Activated naive CD4-positive, alpha-beta T cell treated with anti-CD3 and anti-CD28 coated beads for 36 hours (primary cell): Measurements from ENCODE around the gene TAT. TPM values are rescaled to one million over a fixed set of nuclear protein-coding genes. Genes with fewer than 3 reads are reported as not detected.
"Not testable (repeated sequence)": the region's sequence is repeated elsewhere in the genome, so short reads cannot be mapped to it uniquely, and the experiment has no call there.

ENCODE experiments used
- CTCF ChIA-PET: fragments of 350-600 bp; sonication (Branson Sonifier 250); formaldehyde crosslinking; loops from one replicate; lab custom pipeline; 2021; ENCODE audit warnings: antibody characterized with exemption; lab: Charles Lee
- DNase-seq: peaks from one replicate; pipeline ENCODE4 v3.0.0-alpha.2; 2020
- H3K27ac Mint-ChIP-seq: one replicate; pipeline ENCODE4 v1.8.0; 2021; ENCODE audit warnings: mild to moderate bottlenecking, mixed read lengths
- H3K27me3 Mint-ChIP-seq: one replicate; pipeline ENCODE4 v1.8.0; 2021; ENCODE audit warnings: low read depth, mixed read lengths
- H3K36me3 Mint-ChIP-seq: one replicate; pipeline ENCODE4 v1.8.0; 2021; ENCODE audit warnings: low read depth, mixed read lengths
- H3K4me1 Mint-ChIP-seq: one replicate; pipeline ENCODE4 v1.8.0; 2021; ENCODE audit warnings: low read depth, mixed read lengths
- H3K4me3 Mint-ChIP-seq: one replicate; pipeline ENCODE4 v1.8.0; 2021; ENCODE audit warnings: mild to moderate bottlenecking, moderate library complexity, mixed read lengths
- H3K9me3 Mint-ChIP-seq: one replicate; pipeline ENCODE4 v1.8.0; 2021; ENCODE audit warnings: mixed read lengths
- intact Hi-C: fragments of 100-400 bp; cut with micrococcal nuclease; formaldehyde crosslinking; loops from one replicate; pipeline ENCODE4 v1.15.1; 2023
- total RNA-seq, 2 experiments: library from RNA; stranded (reverse); gene quantifications; one replicate each; pipeline ENCODE4 v1.2.3, GENCODE V29; 2021

The TAT gene
- total RNA-seq, 2 experiments from 2014 or later: not detected

DNA sequence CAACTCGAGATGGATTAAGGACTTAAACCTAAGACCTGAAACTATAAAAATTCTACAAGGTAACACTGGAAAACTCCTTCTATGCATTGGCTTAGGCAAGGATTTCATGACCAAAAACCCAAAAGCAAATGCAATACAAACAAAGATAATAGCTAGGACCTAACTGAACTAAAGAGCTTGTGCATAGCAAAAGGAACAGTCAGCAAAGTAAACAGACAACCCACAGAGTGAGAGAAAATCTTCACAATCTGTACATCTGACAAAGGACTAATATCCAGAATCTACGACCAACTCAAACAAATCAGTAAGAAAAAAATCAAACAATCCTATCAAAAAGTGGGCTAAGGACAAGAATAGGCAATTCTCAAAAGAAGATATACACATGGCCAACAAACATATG lies 21.5 kb upstream of the TAT start:
- peaks cover 13% of the 10 kb centered on the region for H3K27me3 Mint-ChIP-seq
- H3K4me1 Mint-ChIP-seq, H3K9me3 Mint-ChIP-seq, H3K36me3 Mint-ChIP-seq, H3K4me3 Mint-ChIP-seq, H3K27ac Mint-ChIP-seq, intact Hi-C loops, DNase-seq: not testable (repeated sequence)
- CTCF ChIA-PET: interaction anchor here (1.1 kb wide), 1 partner anchor 33 kb away, joined by 3 read pairs; no protein-coding TSS in a partner anchor

DNA sequence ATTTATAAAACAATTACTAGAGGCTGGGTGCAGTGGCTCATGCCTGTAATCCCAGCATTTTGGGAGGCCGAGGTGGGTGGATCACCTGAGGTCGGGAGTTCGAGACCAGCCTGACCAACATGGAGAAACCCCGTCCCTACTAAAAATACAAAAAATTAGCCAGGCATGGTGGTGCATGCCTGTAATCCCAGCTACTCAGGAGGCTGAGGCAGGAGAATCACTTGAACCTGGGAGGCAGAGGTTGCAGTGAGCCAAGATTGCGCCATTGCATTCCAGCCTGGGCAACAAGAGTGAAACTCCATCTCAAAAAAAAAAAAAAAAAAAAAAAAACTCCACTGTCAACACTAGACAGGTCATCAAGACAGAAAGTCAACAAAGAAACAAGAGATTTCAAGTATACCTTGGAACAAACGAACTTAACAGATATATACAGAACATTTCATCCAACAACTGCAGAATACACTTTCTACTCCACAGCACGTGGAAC lies 18.5 kb upstream of the TAT start:
- DNase-seq, intact Hi-C loops, H3K4me1 Mint-ChIP-seq, H3K9me3 Mint-ChIP-seq, CTCF ChIA-PET, H3K27ac Mint-ChIP-seq, H3K36me3 Mint-ChIP-seq, H3K4me3 Mint-ChIP-seq: not testable (repeated sequence)
- H3K27me3 Mint-ChIP-seq: peaks cover 16% of the 10 kb centered on the region

DNA sequence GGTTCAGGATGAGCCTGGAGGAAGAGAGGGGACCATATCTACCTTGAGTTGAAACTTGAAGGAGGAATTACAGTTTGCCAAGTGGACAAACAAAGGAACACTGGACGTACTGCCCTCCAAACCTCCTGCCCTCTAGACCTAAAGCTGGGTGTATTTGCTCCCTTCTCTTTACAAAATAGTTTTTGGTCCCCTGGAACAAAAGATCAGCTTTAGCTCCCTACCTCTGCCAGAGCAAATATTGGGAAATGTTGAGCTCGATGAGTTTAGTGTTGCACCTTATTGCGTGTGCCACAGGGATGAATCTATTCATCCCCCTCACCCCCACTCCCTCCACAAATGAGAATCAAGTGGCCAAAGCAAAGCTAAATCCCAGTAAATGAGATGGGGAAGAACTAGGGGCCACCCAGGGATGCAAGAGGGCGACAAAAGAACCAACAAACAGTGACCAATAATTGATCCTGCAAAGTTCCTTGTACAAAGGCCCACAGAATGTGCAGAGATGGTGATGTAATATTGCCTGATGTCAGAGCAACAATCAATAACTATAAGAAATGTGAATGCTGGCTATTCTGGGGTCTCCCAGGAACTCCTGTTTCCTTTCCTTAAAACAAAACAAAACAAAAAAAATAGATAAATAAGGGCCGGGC lies 17.2 kb upstream of the TAT start:
- Mint-ChIP-seq H3K4me1 (no peaks in the 10 kb centered on the region), H3K9me3 (no peaks in the 10 kb centered on the region), H3K36me3 (no peaks in the 10 kb centered on the region), H3K27me3 (peaks cover 16% of the 10 kb centered on the region), H3K27ac (no peak overlapping the region), H3K4me3 (no peak overlapping the region)
- intact Hi-C loops: no loop called here
- no peak for DNase-seq
- CTCF ChIA-PET: no interaction called here

DNA sequence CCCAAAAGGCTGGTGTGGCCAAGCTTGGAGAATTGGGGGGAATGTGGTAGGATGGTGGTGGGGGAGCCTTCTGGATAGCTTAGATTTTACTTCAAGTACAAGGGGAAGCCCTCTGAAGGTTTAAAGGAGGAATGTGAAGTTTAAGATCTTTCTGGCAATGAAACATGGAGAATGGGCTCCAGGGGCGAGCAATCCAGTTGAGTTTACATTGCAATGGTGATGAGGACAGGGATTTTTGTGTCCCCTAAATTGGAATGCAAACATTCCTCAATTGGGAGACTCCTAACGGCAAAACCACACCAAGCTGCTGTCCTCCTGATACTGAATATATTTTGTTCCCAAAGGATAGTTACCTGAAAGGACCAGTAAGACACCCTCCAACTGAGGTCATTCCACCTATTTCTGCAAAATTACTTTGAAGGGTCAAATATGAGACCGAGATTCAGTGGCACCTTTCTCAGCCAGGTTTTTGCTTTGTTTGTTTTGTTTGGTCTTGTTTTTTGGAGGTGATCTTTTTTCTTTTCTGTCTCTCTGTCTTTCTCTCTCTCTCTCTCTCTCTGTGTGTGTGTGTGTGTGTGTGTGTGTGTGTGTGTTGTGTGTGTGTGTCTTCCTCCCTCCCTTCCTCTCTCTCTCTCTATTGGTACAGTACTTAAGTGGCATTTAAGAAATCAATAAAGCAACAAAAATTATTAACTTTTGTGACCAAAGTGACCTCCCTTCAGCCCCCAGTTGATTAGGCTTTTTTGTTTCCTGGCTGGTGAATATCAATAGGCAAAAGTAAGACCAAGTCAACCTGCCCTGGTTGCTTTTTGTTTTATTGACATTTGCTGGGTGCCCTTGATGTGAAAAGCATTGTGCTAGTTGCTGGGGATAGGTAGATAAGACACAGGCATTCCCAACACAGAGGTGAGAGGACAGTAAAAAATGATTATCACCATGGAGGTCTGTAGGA lies 16.4 kb upstream of the TAT start:
- H3K27ac Mint-ChIP-seq: no peak overlapping the region
- H3K27me3 Mint-ChIP-seq: peaks cover 13% of the 10 kb centered on the region
- intact Hi-C loops: no loop called here
- no peaks in the 10 kb centered on the region for H3K9me3 Mint-ChIP-seq
- CTCF ChIA-PET: interaction anchor here (1.1 to 1.3 kb wide), 2 partner anchors 28 to 93 kb away, joined by 3 to 6 read pairs; no protein-coding TSS in a partner anchor
- no peaks in the 10 kb centered on the region for H3K4me1 Mint-ChIP-seq
- H3K36me3 Mint-ChIP-seq: no peaks in the 10 kb centered on the region
- no peak for DNase-seq
- no peak overlapping the region for H3K4me3 Mint-ChIP-seq

DNA sequence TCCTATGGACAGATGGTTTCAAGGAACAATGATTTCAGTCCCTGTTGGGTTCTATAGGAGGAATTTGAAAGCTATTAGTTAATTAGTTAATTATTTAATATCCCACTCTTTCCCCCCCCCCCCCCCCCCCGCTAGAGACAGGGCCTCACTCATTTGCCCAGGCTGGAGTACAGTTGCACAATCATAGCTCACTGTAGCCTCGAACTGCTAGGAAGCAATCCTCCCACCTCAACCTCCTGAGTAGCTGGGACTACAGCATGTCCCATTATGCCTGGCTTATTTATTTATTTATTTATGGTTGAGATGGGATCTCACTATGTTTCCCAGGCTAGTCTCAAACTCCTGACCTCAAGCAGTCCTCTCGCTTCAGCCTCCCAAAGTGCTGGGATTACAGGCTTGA lies 15.0 kb upstream of the TAT start:
- no peak overlapping the region for H3K4me3 Mint-ChIP-seq
- H3K27ac Mint-ChIP-seq: no peak overlapping the region
- no peak for DNase-seq
- H3K4me1 Mint-ChIP-seq: no peaks in the 10 kb centered on the region
- H3K36me3 Mint-ChIP-seq: no peaks in the 10 kb centered on the region
- CTCF ChIA-PET: interaction anchor here (1.3 kb wide), 1 partner anchor 27 kb away, joined by 6 read pairs; no protein-coding TSS in a partner anchor
- no peaks in the 10 kb centered on the region for H3K9me3 Mint-ChIP-seq
- intact Hi-C loops: no loop called here
- H3K27me3 Mint-ChIP-seq: peaks cover 19% of the 10 kb centered on the region

DNA sequence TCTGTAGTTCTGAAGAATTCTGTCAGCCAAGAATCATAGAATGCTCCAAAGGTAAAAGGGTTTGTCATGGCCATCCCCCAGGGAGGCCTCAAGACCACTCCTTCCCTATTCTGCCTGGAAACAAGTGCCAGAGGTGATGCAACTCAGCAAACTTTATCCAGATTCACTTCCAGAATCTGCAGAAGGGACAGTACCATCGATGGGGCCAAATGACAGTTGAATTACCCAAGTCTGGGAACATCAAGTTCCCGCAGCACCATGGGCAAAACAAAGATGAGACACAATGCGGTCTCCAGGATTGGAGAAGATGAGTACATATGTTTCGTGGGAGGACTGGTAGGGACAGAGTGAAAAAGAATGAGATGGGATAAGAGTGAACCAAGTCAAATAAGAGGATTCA lies 13.7 kb upstream of the TAT start:
- Mint-ChIP-seq H3K27ac (no peak overlapping the region), H3K9me3 (no peaks in the 10 kb centered on the region), H3K27me3 (peaks cover 18% of the 10 kb centered on the region), H3K4me1 (no peaks in the 10 kb centered on the region), H3K4me3 (no peak overlapping the region), H3K36me3 (no peaks in the 10 kb centered on the region)
- intact Hi-C loops: no loop called here
- no peak for DNase-seq
- CTCF ChIA-PET: no interaction called here

DNA sequence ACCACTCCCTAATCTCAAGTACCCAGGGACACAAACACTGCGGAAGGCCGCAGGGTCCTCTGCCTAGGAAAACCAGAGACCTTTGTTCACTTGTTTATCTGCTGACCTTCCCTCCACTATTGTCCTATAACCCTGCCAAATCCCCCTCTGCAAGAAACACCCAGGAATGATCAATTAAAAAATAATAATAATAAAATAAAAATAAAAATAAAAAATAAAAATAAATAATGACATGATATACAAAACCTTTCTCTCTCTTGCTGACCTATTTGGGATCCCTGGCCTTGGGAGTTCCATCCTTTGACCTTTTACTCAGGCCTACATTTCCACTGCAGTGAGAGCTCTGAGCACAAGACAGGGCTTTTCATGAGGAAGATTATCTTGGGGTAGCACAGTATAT lies 13.2 kb upstream of the TAT start:
- not testable (repeated sequence) for H3K27ac Mint-ChIP-seq, H3K36me3 Mint-ChIP-seq

DNA sequence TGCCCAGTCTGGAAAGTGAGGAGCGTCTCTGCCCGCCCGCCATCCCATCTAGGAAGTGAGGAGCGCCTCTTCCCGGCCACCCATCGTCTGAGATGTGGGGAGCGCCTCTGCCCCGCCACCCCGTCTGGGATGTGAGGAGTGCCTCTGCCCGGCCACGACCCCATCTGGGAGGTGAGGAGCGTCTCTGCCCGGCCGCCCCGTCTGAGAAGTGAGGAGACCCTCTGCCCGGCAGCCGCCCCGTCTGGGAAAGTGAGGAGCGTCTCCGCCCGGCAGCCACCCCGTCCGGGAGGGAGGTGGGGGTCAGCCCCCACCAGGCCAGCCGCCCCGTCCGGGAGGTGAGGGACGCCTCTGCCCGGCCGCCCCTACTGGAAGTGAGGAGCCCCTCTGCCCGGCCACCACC lies 12.4 kb upstream of the TAT start:
- H3K4me3 Mint-ChIP-seq, DNase-seq, H3K27ac Mint-ChIP-seq, intact Hi-C loops, CTCF ChIA-PET, H3K36me3 Mint-ChIP-seq, H3K4me1 Mint-ChIP-seq, H3K9me3 Mint-ChIP-seq: not testable (repeated sequence)
- peaks cover 14% of the 10 kb centered on the region for H3K27me3 Mint-ChIP-seq

More for the DNA sequence above, 13.2 kb upstream of the TAT start:
- H3K9me3 Mint-ChIP-seq, H3K4me3 Mint-ChIP-seq, DNase-seq, intact Hi-C loops, H3K4me1 Mint-ChIP-seq: not testable (repeated sequence)
- H3K27me3 Mint-ChIP-seq: peaks cover 17% of the 10 kb centered on the region
- CTCF ChIA-PET: interaction anchor here (0.6 kb wide), 1 partner anchor 67 kb away, joined by 3 read pairs; no protein-coding TSS in a partner anchor

DNA sequence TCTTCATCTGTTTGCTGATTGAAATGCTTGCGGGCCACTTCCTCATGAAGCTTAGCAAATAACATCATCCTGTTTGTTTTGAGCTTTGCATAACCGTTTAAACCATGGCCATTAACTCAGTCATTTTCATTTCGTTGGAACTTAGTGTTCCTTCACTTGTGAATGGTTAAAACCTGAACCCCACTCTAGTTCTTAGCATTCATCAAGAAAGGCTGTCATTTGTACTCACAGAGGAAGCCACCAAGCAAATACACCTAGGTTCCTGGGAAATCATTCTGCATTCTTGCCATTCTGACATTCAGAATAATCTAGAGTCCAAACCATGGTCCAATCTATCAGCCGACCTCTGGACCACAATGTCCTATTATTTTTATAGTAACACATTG lies 8.4 kb upstream of the TAT start:
- DNase-seq: no peak
- H3K4me1 Mint-ChIP-seq: no peaks in the 10 kb centered on the region
- no peaks in the 10 kb centered on the region for H3K9me3 Mint-ChIP-seq
- no peaks in the 10 kb centered on the region for H3K36me3 Mint-ChIP-seq
- intact Hi-C loops: no loop called here
- no peak overlapping the region for H3K27ac Mint-ChIP-seq
- peaks cover 11% of the 10 kb centered on the region for H3K27me3 Mint-ChIP-seq
- CTCF ChIA-PET: interaction anchor here (1.1 to 2.7 kb wide), 3 partner anchors 21 to 49 kb away, joined by 3 to 9 read pairs (median 5); no protein-coding TSS in a partner anchor
- no peak overlapping the region for H3K4me3 Mint-ChIP-seq

DNA sequence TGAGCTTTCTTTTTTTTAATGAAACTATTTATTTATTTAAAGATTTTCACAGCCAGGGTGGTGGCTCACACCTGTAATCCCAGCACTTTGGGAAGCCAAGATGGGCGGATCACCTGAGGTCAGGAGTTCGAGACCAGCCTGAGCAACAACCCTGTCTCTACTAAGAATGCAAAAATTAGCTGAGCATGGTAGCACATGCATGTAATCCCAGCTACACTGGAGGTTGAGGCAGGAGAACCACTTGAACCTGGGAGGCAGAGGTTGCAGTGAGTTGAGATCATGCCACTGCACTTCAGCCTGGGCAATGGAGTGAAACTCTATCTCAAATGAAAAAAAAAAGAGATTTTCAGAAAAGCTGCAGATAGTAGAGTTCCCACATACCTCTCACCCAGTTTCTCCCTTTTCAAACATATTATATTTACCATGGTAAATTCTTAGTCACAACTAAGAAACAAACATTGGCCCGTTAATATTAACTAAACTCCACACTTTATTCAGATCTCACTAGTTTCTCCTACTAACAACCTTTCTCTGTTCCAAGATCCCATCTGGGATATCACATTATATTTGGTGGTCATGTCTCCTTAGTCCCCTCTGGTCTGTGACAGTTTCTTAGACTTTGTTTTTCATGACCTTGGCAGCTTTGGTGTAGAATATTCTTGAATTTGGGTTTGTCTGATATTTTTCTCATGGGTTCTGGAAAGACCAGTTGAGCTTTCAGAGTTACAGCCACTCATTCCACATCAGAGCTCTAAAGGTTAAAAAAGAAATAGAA lies 7.8 kb upstream of the TAT start:
- CTCF ChIA-PET: interaction anchor here (0.6 to 2.7 kb wide), 5 partner anchors 11 to 49 kb away, joined by 3 to 9 read pairs (median 4); no protein-coding TSS in a partner anchor
- H3K9me3 Mint-ChIP-seq: no peaks in the 10 kb centered on the region
- intact Hi-C loops: no loop called here
- peaks cover 11% of the 10 kb centered on the region for H3K27me3 Mint-ChIP-seq
- no peak for DNase-seq
- no peak overlapping the region for H3K4me3 Mint-ChIP-seq
- no peak overlapping the region for H3K27ac Mint-ChIP-seq
- H3K4me1 Mint-ChIP-seq: no peaks in the 10 kb centered on the region
- no peaks in the 10 kb centered on the region for H3K36me3 Mint-ChIP-seq

DNA sequence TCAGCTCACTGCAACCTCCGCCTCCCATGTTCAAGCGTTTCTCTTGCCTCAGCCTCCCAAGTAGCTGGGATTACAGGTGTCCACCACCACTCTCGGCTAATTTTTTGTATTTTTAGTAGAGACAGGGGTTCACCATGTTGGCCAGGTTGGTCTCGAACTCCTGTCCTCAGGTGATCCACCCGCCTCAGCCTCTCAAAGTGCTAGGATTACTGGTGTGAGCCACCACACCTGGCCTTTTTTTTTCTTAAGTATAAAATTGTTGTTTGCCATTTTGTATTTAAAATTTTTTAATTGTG lies 5.6 kb upstream of the TAT start:
- H3K4me3 Mint-ChIP-seq, intact Hi-C loops, H3K9me3 Mint-ChIP-seq, H3K27me3 Mint-ChIP-seq, H3K4me1 Mint-ChIP-seq, DNase-seq, H3K27ac Mint-ChIP-seq, H3K36me3 Mint-ChIP-seq: not testable (repeated sequence)
- CTCF ChIA-PET: interaction anchor here (1.0 to 1.4 kb wide), 3 partner anchors 17 to 33 kb away, joined by 3 read pairs; no protein-coding TSS in a partner anchor

DNA sequence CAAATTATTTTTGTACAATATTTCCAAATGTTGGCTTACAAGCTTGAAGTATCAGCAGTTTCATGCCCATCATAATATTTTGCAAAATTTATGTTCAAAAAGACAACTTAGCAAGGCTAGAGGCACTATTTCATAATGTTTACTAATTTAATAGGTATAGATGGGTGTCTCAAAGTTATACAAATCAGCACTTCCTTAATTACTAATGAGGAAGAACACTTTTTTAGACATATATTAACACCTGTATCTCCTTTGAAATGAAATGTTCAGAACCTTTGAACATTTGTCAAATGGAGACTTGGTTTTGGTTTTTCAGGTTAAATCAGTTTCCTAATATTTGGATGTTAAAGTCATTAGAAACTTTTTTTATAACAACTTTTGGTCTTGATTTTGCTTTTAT lies 2.2 kb downstream of the TAT start:
- no peaks in the 10 kb centered on the region for H3K4me1 Mint-ChIP-seq
- no peaks in the 10 kb centered on the region for H3K36me3 Mint-ChIP-seq
- CTCF ChIA-PET: no interaction called here
- intact Hi-C loops: no loop called here
- no peaks in the 10 kb centered on the region for H3K27me3 Mint-ChIP-seq
- H3K27ac Mint-ChIP-seq: no peak overlapping the region
- no peak for DNase-seq
- H3K4me3 Mint-ChIP-seq: no peak overlapping the region
- H3K9me3 Mint-ChIP-seq: no peaks in the 10 kb centered on the region
